Mesenchymal stem cell (in vitro differentiated cells and primary cell): Measurements from ENCODE around the gene SNRNP48.
A peak's percentile ranks its signal among the peaks of the same experiment; 100 is the strongest.

Experiments
- DNase-seq: peaks from one replicate; pipeline ENCODE4 v3.0.0-alpha.2; 2013
- H2AFZ ChIP-seq: one replicate; pipeline ENCODE4 v1.6.1; 2013; ENCODE audit warnings: low read depth, mild to moderate bottlenecking, control low read depth, inconsistent platforms, low read length, moderate library complexity
- H2AK5ac ChIP-seq: 2 replicates; pipeline ENCODE4 v1.6.1; 2013; ENCODE audit warnings: low read length, moderate library complexity, mild to moderate bottlenecking, inconsistent platforms; ENCODE audit not compliant: severe bottlenecking
- H2BK120ac ChIP-seq: one replicate; pipeline ENCODE4 v1.6.1; 2013; ENCODE audit warnings: low read depth, mild to moderate bottlenecking, inconsistent platforms, low read length, moderate library complexity
- H2BK12ac ChIP-seq, 2 experiments: one replicate each; pipeline ENCODE4 v1.6.1; 2013; ENCODE audit warnings: inconsistent platforms in 2 of 2, low read length in 2 of 2, mild to moderate bottlenecking in 2 of 2, moderate library complexity in 2 of 2, control low read depth in 1 of 2
- H2BK15ac ChIP-seq: one replicate; pipeline ENCODE4 v1.6.1; 2013; ENCODE audit warnings: mild to moderate bottlenecking, low read depth, inconsistent platforms; ENCODE audit not compliant: poor library complexity, severe bottlenecking
- H2BK5ac ChIP-seq: 2 replicates; pipeline ENCODE4 v1.6.1; 2013; ENCODE audit warnings: low read depth, mild to moderate bottlenecking, low read length, control low read depth, inconsistent platforms; ENCODE audit not compliant: poor library complexity, severe bottlenecking
- H3K14ac ChIP-seq, 2 experiments: one replicate each; pipeline ENCODE4 v1.6.1; 2013; ENCODE audit warnings: inconsistent platforms in 2 of 2, low read length in 2 of 2, control low read depth in 1 of 2, mild to moderate bottlenecking in 1 of 2, moderate library complexity in 1 of 2
- H3K18ac ChIP-seq, 2 experiments: one replicate each; pipeline ENCODE4 v1.6.1; 2013; ENCODE audit warnings: inconsistent platforms in 2 of 2, low read length in 2 of 2, control low read depth in 1 of 2, low read depth in 1 of 2, mild to moderate bottlenecking in 1 of 2
- H3K23ac ChIP-seq, 2 experiments: one replicate each; pipeline ENCODE4 v1.6.1; 2013; ENCODE audit warnings: inconsistent platforms in 2 of 2, low read length in 2 of 2, mild to moderate bottlenecking in 2 of 2, moderate library complexity in 2 of 2, control low read depth in 1 of 2
- H3K27ac ChIP-seq: 2 replicates; pipeline ENCODE4 v1.5.1; 2013; ENCODE audit warnings: mild to moderate bottlenecking, moderate library complexity, low read length, control low read depth, inconsistent platforms; ENCODE audit not compliant: poor library complexity, severe bottlenecking
- H3K27me3 ChIP-seq, 2 experiments: 2 replicates each; pipeline versions ENCODE4 v1.6.1 to v1.7.0; 2013; ENCODE audit warnings: low read length in 2 of 2, mild to moderate bottlenecking in 2 of 2, moderate library complexity in 2 of 2, control low read depth in 1 of 2, inconsistent platforms in 1 of 2; ENCODE audit not compliant: control insufficient read depth in 1 of 2, insufficient read depth in 1 of 2
- H3K36me3 ChIP-seq, 2 experiments: 2 replicates each; pipeline versions ENCODE4 v1.6.1 to v1.7.0; 2013; ENCODE audit warnings: low read length in 2 of 2, control low read depth in 1 of 2, inconsistent platforms in 1 of 2, low read depth in 1 of 2, mild to moderate bottlenecking in 1 of 2; ENCODE audit not compliant: insufficient read depth in 2 of 2, control insufficient read depth in 1 of 2
- H3K4ac ChIP-seq, 2 experiments: one replicate each; pipeline ENCODE4 v1.6.1; 2013; ENCODE audit warnings: inconsistent platforms in 2 of 2, low read length in 2 of 2, mild to moderate bottlenecking in 2 of 2, moderate library complexity in 2 of 2, control low read depth in 1 of 2, low read depth in 1 of 2
- H3K4me1 ChIP-seq: 2 replicates; pipeline ENCODE4 v1.6.1; 2013; ENCODE audit warnings: low read depth, low read length, control low read depth; ENCODE audit not compliant: control insufficient read depth, insufficient read depth
- H3K4me2 ChIP-seq: 2 replicates; pipeline ENCODE4 v1.6.1; 2013; ENCODE audit warnings: low read length, mild to moderate bottlenecking, inconsistent platforms; ENCODE audit not compliant: poor library complexity, severe bottlenecking
- H3K4me3 ChIP-seq, 2 experiments: 2 replicates each; pipeline versions ENCODE4 v1.5.1 to v1.7.0; 2013; ENCODE audit warnings: low read length in 2 of 2, mild to moderate bottlenecking in 2 of 2, control low read depth in 1 of 2, low read depth in 1 of 2; ENCODE audit not compliant: insufficient read depth in 1 of 2
- H3K79me1 ChIP-seq: replicated peaks from 2 replicates; pipeline ENCODE4 v1.6.1; 2013; ENCODE audit warnings: mild to moderate bottlenecking, control low read depth, low read length, inconsistent platforms; ENCODE audit not compliant: poor library complexity, severe bottlenecking
- H3K9ac ChIP-seq: 2 replicates; pipeline ENCODE4 v1.7.0; 2013; ENCODE audit warnings: mild to moderate bottlenecking, low read length, moderate library complexity
- H3K9me3 ChIP-seq: 2 replicates; pipeline ENCODE4 v1.7.0; 2013; ENCODE audit warnings: mild to moderate bottlenecking, low read length; ENCODE audit not compliant: control insufficient read depth
- H4K8ac ChIP-seq: one replicate; pipeline ENCODE4 v1.6.1; 2013; ENCODE audit warnings: inconsistent platforms, mild to moderate bottlenecking, low read length, moderate library complexity
- H4K91ac ChIP-seq: one replicate; pipeline ENCODE4 v1.6.1; 2013; ENCODE audit warnings: mild to moderate bottlenecking, low read length, inconsistent platforms
- WGBS: methylation state at CpG from one replicate; pipeline ENCODE4 v1.1.7; 2013; ENCODE audit warnings: mixed read lengths; 5-methylcytosine and 5-hydroxymethylcytosine counted together

SNRNP48 gene

GRCh38 chr6:7630792-7631191 lies 40.8 kb downstream of the SNRNP48 start:
- no peak overlapping the region for H2BK12ac ChIP-seq
- no peak overlapping the region for H2BK5ac ChIP-seq
- no peak overlapping the region for H2BK15ac ChIP-seq
- no peak for DNase-seq
- H3K4me3 ChIP-seq, result no peak overlapping the region
- 70% methylated on average over 5 of the region's 5 CpGs for WGBS
- no peaks in the 10 kb centered on the region for H3K79me1 ChIP-seq
- no peak overlapping the region for H4K91ac ChIP-seq
- no peak overlapping the region for H2BK120ac ChIP-seq
- H4K8ac ChIP-seq, result no peak overlapping the region
- no peak overlapping the region for H3K4me2 ChIP-seq
- H2AK5ac ChIP-seq, result no peak overlapping the region
- H3K4ac ChIP-seq, result no peak overlapping the region
- H3K14ac ChIP-seq, result no peak overlapping the region
- no peak overlapping the region for H3K18ac ChIP-seq
- H3K27ac ChIP-seq, result no peak overlapping the region
- peaks cover 0 to 13% of the 10 kb centered on the region in 2 experiments for H3K27me3 ChIP-seq
- H3K4me1 ChIP-seq, result no peaks in the 10 kb centered on the region
- H3K9ac ChIP-seq, result no peak overlapping the region
- no peaks in the 10 kb centered on the region for H3K36me3 ChIP-seq
- H3K23ac ChIP-seq, result no peak overlapping the region
- H3K9me3 ChIP-seq, result no peaks in the 10 kb centered on the region
- H2AFZ ChIP-seq, result no peak overlapping the region

DNA sequence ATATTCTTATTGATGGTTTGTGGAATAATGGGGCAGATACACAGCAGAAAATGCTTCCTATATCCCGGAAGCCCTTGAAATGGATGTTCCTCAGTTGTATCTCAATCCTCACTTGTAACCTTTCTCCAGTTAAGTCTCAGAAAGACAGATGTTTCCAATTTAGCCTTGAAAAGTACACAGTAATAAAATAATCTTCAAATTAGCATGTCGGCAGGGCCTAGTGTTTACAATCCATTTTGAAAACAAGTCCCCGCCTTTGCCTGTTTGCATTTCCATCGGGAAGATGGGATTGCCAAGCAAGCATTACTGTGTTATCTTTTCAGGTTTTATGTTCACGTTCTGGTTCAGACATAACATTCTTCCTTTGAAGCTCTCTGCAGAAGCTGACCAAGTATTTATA lies 41.5 kb downstream of the SNRNP48 start:
- no peak overlapping the region for H4K8ac ChIP-seq
- no peak overlapping the region for H3K4me2 ChIP-seq
- H2BK5ac ChIP-seq, result no peak overlapping the region
- H3K4me3 ChIP-seq, result no peak overlapping the region
- H3K36me3 ChIP-seq, result no peaks in the 10 kb centered on the region
- H4K91ac ChIP-seq, result no peak overlapping the region
- no peak overlapping the region for H2BK120ac ChIP-seq
- no peak overlapping the region for H3K4ac ChIP-seq
- H3K27me3 ChIP-seq, result peaks cover 0 to 9% of the 10 kb centered on the region in 2 experiments
- H3K9ac ChIP-seq, result no peak overlapping the region
- H2BK15ac ChIP-seq, result no peak overlapping the region
- 84% methylated on average over 5 of the region's 5 CpGs for WGBS
- no peak overlapping the region for H2AFZ ChIP-seq
- no peak overlapping the region for H3K14ac ChIP-seq
- H3K4me1 ChIP-seq, result no peaks in the 10 kb centered on the region
- no peak overlapping the region for H3K27ac ChIP-seq
- H3K79me1 ChIP-seq, result no peaks in the 10 kb centered on the region
- H2AK5ac ChIP-seq, result no peak overlapping the region
- no peak overlapping the region for H2BK12ac ChIP-seq
- DNase-seq, result no peak
- H3K9me3 ChIP-seq, result no peaks in the 10 kb centered on the region
- H3K18ac ChIP-seq, result no peak overlapping the region
- no peak overlapping the region for H3K23ac ChIP-seq

DNA sequence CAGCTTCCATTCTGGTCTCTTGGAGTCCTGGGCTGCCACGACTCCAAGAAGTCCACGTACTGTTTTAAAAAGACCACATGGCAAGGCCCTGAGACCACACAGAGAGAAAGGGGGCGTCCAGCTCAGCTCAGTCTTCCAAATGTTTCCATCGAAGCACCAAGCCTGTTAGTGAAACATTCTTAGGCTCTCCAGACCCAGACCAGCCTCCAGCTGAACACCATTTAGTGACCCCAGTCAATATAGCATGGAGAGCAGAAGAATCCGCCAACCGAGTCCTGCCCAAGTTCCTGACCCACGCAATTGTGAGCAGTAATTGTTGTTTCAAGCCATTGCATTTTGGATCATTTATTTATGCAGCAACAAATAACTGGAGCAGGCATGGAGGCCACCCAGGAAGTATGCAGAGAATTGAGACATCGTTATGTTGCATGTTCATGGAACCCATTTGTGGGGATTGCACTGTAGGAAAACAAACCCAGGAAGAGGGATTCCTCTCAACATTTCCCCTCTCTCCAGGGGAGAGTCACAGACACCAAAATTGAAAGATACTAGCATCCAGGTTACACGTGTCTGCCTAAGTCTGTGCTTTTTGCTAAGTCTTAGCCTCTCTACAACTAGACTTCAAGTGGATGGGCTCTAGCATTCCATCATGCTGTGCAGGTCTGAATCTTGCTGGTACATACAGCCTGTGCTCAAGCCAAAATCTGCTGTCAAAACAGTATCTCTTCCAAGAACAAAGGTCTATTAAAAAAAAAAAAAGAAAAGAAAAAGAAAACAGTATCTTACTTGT lies 42.7 kb downstream of the SNRNP48 start:
- no peak overlapping the region for H4K91ac ChIP-seq
- H3K36me3 ChIP-seq, result no peaks in the 10 kb centered on the region
- H4K8ac ChIP-seq, result no peak overlapping the region
- H3K4me3 ChIP-seq, result peak overlapping the region in 1 of 2 experiments; percentile 2
- H3K79me1 ChIP-seq, result no peaks in the 10 kb centered on the region
- no peak overlapping the region for H3K27ac ChIP-seq
- no peak overlapping the region for H3K18ac ChIP-seq
- H3K23ac ChIP-seq, result no peak overlapping the region
- no peak overlapping the region for H2AK5ac ChIP-seq
- peaks cover 0 to 9% of the 10 kb centered on the region in 2 experiments for H3K27me3 ChIP-seq
- H2BK5ac ChIP-seq, result no peak overlapping the region
- H3K4ac ChIP-seq, result no peak overlapping the region
- no peak overlapping the region for H2AFZ ChIP-seq
- no peaks in the 10 kb centered on the region for H3K4me1 ChIP-seq
- no peak for DNase-seq
- H3K4me2 ChIP-seq, result no peak overlapping the region
- H2BK120ac ChIP-seq, result no peak overlapping the region
- no peaks in the 10 kb centered on the region for H3K9me3 ChIP-seq
- no peak overlapping the region for H2BK15ac ChIP-seq
- H3K9ac ChIP-seq, result no peak overlapping the region
- no peak overlapping the region for H3K14ac ChIP-seq
- no peak overlapping the region for H2BK12ac ChIP-seq
- WGBS, result 91% methylated on average over 9 of the region's 9 CpGs

DNA sequence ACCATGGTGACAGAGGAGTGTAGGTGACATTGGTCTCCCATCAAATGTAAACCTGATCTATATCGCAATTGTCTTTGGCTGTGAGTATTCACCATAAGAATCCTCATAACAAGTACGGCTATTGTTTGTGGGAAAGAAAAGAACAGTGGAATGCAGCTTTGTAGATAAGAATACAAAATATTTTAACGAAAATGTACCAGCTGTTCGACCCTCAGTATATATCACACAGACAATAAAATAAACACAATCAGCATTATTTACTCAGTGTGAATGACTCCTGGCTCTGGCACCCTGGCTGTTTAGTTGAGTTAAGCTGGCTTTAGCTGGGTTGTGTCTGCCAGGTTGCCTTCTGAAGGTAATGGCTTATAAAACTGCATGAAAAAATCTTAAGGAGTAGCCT lies 43.4 kb downstream of the SNRNP48 start:
- H2BK12ac ChIP-seq, result no peak overlapping the region
- H2AK5ac ChIP-seq, result no peak overlapping the region
- no peak overlapping the region for H2BK120ac ChIP-seq
- H2BK15ac ChIP-seq, result no peak overlapping the region
- no peaks in the 10 kb centered on the region for H3K36me3 ChIP-seq
- H2BK5ac ChIP-seq, result no peak overlapping the region
- H3K9me3 ChIP-seq, result no peaks in the 10 kb centered on the region
- no peak overlapping the region for H4K8ac ChIP-seq
- H3K9ac ChIP-seq, result no peak overlapping the region
- no peak overlapping the region for H2AFZ ChIP-seq
- H3K27me3 ChIP-seq, result peaks cover 0 to 9% of the 10 kb centered on the region in 2 experiments
- WGBS, result no CpG with 5 or more reads among the region's 4 CpGs
- no peaks in the 10 kb centered on the region for H3K79me1 ChIP-seq
- no peak overlapping the region for H3K4me2 ChIP-seq
- no peak for DNase-seq
- H3K27ac ChIP-seq, result no peak overlapping the region
- H3K18ac ChIP-seq, result no peak overlapping the region
- no peaks in the 10 kb centered on the region for H3K4me1 ChIP-seq
- no peak overlapping the region for H3K4ac ChIP-seq
- H4K91ac ChIP-seq, result no peak overlapping the region
- no peak overlapping the region for H3K4me3 ChIP-seq
- no peak overlapping the region for H3K14ac ChIP-seq
- no peak overlapping the region for H3K23ac ChIP-seq
